AG10803 (cell line): Measurements from ENCODE around the gene LPAR1.

Experiments used
- DNase-seq: peaks from one replicate; pipeline ENCODE4 v3.0.0; 2010; ENCODE audit warnings: low read depth
- H3K4me3 ChIP-seq: 2 replicates; pipeline ENCODE4 v1.5.1; 2011; ENCODE audit warnings: mild to moderate bottlenecking, low read length, control low read depth
- TF ChIP-seq, protein P1 (sequence below): conservative IDR thresholded peaks from 2 replicates; pipeline ENCODE4 v1.5.1; 2011; ENCODE audit warnings: mild to moderate bottlenecking, low read length, control low read depth, inconsistent platforms

The LPAR1 gene

DNA sequence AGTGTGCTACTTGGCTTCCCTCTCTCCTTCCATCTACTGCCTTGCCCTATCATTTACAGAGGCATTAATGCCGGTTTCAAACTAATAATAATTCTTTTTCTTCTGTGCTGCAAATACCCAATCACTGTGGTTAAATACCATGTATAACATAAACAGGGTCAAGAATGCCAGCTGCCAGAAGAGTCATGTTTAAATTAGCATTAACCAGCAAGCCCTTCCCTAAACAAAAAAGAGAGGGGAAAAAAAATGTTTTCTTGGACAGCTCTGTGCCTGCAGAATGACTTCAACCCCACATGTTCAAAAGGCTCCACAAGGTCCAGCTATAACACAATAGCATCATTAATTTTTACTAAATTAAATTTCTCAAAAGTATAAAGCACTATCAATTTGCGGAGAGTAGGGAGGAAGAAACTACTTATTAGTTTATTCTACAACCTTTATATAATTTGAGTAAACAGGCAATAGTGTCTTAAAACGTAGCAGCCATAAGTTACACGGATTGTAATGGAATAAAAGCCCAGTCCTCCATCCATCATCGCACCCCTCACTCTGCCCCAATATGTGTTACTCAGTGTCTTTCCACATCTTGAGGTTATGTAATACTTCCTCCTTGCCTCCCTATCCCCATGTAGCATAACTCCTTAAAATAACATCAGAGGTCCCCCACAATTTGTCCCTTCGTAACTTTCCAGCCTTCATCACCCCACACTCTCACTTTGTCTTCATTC, 3.9 kb downstream of the LPAR1 start:
- TF ChIP-seq, protein P1, sequence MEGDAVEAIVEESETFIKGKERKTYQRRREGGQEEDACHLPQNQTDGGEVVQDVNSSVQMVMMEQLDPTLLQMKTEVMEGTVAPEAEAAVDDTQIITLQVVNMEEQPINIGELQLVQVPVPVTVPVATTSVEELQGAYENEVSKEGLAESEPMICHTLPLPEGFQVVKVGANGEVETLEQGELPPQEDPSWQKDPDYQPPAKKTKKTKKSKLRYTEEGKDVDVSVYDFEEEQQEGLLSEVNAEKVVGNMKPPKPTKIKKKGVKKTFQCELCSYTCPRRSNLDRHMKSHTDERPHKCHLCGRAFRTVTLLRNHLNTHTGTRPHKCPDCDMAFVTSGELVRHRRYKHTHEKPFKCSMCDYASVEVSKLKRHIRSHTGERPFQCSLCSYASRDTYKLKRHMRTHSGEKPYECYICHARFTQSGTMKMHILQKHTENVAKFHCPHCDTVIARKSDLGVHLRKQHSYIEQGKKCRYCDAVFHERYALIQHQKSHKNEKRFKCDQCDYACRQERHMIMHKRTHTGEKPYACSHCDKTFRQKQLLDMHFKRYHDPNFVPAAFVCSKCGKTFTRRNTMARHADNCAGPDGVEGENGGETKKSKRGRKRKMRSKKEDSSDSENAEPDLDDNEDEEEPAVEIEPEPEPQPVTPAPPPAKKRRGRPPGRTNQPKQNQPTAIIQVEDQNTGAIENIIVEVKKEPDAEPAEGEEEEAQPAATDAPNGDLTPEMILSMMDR = no peak
- peak overlapping the region; percentile 11; the same call in 1 of the 2 replicates for H3K4me3 ChIP-seq
- DNase-seq = peak; percentile 24

DNA sequence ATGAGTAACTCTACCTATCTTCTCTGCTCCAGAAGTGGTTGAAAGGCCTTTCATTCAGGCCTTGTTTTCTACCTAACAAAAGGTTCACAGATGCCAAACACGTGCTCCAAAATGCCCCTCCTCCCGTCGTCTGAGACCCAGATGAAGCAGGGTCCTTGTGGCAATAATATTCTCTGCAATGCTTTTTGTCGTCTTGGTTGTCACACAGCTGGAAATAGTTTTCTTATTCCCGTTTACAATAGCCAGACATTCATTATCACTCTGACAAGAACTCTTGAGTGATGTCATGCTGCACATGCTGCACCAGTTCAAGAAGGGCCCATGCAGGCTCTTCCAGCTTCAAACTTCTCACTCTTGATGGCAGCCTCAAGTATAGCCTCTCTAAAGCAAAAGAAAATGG, 7.8 kb downstream of the LPAR1 start:
- TF ChIP-seq, protein P1 = no peak
- DNase-seq = no peak
- no peak overlapping the region for H3K4me3 ChIP-seq

DNA sequence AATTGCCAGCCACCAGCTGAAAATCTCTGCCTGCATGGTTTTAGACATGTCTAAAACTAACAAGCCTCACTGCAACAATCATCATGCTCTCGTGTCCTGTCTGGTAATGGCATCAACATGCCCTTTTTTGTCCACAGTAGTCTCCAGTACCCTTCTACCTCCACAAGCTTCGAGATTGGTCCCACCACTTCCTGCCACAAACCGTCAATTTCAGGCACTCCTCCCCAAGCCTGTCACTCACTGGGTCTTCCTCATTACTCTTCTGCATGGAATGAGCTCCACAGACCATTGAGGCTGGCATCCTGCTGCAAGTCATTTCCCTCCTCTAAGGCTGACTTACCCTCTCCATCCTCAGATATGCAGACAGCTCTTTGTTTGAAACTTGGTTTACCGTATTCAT, 9.0 kb downstream of the LPAR1 start:
- DNase-seq = no peak
- no peak overlapping the region for H3K4me3 ChIP-seq

DNA sequence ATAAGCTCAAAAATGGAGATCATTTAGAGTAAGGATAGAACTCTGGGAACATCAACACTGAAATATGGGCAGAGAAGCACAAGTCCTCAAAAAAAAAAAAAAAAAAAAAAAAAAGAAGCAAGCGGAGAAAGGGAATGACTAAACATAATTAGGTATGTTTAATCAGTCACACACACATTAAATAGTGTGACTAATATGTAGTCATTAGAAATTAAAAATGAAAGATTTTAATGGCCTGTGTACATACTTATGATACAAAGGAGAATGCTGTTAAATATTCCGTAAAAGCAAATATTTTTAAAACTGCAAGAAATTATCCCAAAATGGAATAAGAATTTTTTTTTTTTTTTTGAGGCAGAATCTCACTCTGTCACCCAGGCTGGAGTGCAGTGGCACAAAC, 10.5 kb downstream of the LPAR1 start:
- TF ChIP-seq, protein P1 = no peak
- no peak overlapping the region for H3K4me3 ChIP-seq
- no peak for DNase-seq

More for the DNA sequence above, 9.0 kb downstream of the LPAR1 start:
- TF ChIP-seq, protein P1 = no peak

GRCh38 chr9:111023128-111023527, 15.1 kb downstream of the LPAR1 start:
- no peak overlapping the region for H3K4me3 ChIP-seq
- no peak for DNase-seq
- TF ChIP-seq, protein P1 = no peak

DNA sequence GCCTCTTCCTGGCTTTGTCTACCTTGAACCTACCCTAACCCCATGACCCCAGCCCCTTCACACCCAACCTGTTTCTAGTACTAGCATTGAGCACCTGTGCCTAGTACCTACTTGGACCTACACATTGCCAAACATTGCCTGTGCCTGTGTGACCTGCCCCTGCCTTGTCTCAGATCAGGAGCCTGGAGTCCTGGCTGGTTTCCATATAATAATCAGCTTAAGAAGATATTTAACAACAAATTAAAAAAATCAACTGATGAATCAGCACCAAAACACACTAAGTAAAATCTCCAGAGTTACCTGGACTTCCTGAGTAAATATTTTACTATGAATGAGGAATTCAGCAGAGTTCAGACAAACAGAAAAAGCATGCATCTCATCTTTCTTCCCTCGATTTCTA, 17.7 kb downstream of the LPAR1 start:
- DNase-seq = no peak
- TF ChIP-seq, protein P1 = no peak
- no peak overlapping the region for H3K4me3 ChIP-seq

- H3K4me3 ChIP-seq = no peak overlapping the region
- TF ChIP-seq, protein P1 = no peak
- DNase-seq = peak; percentile 49
Measured at GRCh38 chr9:111016426-111017045, 21.7 kb downstream of the LPAR1 start.
